ENCODE results near the gene MARCHF2. TPM values are rescaled to one million over a fixed set of nuclear protein-coding genes. Genes with fewer than 3 reads are reported as not detected.

Gene MARCHF2
- total RNA-seq, 1 experiment from 2014 or later: 34.2 TPM

DNA sequence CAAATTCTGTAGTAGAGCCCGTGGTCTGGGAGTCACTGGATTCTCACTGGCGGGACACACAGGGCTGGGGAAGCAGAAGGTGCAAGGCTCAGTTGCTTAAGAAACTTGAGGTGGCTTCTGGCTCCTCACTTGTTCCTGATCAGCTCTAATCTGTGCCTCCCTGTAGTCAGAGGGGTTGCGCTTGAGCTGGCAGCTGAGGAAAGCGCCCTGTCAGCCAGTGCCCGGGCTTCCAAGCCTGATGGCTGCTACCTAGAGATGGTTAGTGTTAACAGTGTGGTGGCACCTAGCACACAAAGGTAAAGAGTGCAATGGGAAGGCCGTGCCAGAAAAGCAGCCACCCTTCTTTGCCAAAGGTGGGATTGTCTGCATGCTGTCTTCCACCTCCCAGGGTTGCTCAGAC lies 40.5 kb downstream of the MARCHF2 start:
- DNase-seq (ENCODE audit: low read depth): no peak

DNA sequence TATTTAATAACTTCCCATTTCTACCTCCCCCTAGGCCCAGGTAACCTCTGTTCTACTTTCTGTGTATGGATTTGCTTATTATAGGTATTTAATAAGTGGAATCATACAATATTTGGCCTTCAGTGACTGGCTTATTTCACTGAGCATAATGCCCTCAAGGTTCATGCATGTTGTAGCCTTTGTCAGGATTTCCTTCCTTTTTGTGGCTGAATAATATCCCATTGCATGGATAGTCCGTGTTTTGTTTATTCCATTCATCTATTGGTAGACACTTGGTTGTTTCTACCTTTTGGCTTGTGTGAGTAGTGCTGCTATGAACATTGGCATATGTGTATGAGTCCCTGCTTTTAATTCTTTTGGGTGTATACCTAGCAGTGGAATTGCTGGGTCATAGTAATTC lies 41.1 kb downstream of the MARCHF2 start:
- DNase-seq (ENCODE audit: low read depth): no peak

- DNase-seq (ENCODE audit: low read depth): no peak
Observed at GRCh38 chr19:8455018-8455417, 41.9 kb downstream of the MARCHF2 start.

DNA sequence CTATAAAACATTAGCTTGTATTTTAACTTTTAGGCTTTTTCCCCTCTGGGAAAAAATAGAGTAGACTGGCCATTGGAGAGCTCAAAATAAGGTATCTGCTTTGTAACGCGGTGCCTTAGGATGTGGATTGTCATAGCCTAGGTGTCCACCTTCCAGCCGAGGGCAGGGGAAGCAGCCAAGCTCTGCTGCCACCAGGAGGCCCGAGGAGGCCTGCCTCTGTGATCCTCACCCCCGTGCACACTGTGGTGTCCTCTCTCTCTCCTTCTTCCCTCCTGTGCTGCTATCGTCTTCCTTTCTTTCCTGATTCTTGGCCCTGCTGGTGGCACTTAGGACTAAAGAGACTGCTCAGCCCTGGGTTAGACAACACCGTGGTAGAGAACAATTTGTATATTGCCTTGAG lies 43.0 kb downstream of the MARCHF2 start:
- no peak for DNase-seq (ENCODE audit: low read depth)

DNA sequence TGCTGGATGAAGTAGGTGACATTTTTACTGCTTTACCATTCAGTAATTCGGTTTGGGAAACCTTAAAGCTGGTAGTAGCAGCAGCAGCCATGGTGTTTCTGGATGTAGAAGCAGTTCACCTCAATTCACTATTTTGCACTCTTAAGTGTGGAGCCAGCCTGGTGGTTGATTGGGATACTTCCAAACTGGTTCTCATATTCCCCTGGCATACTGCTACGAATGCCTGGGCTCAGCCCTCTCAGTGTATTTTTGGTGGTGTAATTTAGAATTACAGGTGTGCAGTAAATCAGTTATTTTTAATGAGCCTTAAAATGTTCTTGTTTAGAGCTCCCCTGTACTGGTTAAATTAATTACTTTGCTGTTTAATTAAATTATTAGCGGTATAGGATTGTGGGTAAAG lies 44.1 kb downstream of the MARCHF2 start:
- DNase-seq (ENCODE audit: low read depth): no peak

- DNase-seq (ENCODE audit: low read depth): no peak
Observed at GRCh38 chr19:8457827-8458226, 44.7 kb downstream of the MARCHF2 start.

- no peak for DNase-seq (ENCODE audit: low read depth)
Observed at GRCh38 chr19:8458380-8458779, 45.3 kb downstream of the MARCHF2 start.

GRCh38 chr19:8459095-8459494 lies 46.0 kb downstream of the MARCHF2 start:
- no peak for DNase-seq (ENCODE audit: low read depth)

GRCh38 chr19:8459520-8460270 lies 46.6 kb downstream of the MARCHF2 start:
- DNase-seq (ENCODE audit: low read depth): peak; percentile 67

DNA sequence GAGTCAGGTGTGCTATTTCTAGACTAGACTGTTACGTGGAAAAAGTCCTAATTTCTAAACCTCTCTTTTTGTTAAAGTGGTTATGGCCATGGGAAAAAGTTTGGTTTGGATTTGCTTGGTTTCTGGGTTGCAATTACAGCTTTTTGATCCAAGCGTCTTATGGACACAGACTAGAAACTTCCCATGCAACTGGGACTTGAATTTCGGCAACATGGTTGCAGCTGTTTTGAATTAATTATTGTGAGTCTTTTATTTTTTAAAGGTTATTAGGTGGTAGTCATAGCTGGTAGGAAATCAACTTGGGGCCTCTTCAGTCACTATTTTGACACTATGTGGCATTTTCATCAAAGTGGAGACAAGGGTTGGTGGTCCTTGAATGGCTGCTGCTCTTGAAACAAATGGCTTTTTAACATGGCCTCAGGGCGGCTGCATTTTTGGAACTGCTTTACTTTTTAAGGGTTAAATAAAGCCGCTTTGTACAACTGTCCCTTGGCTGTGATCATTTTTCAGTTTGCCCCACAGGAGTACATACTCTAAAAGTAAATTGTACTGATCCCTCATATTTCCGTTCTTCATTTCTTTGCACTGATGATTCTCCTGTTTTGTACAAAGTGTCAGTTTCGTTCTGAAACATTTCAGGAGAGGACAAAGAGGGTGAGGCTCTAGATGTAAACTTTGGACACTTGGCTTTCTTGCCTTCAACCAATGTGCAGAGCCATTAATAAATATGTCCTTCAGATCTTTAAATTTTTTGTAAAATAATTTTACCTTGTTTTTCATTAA lies 47.6 kb downstream of the MARCHF2 start:
- no peak for DNase-seq (ENCODE audit: low read depth)

DNA sequence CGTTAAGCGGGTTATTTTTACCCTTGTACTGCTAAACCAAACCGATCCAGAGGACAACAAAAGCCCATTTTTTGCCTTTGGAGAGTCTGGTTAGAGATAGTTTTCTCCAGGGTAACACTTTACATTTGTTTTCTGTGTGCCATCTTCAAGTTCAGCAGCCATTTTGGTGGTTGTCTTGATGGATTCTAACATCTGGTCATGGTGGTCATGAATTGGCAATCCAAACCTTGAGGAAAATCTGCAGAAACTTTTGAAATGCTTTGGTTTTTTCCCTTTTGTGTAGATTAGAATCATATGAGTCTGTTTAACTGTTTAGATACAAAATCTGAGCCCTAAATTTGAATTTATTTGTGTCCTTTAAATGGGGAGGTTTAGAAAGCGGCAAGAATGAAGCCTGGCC lies 48.3 kb downstream of the MARCHF2 start:
- peak; percentile 52 for DNase-seq (ENCODE audit: low read depth)

DNA sequence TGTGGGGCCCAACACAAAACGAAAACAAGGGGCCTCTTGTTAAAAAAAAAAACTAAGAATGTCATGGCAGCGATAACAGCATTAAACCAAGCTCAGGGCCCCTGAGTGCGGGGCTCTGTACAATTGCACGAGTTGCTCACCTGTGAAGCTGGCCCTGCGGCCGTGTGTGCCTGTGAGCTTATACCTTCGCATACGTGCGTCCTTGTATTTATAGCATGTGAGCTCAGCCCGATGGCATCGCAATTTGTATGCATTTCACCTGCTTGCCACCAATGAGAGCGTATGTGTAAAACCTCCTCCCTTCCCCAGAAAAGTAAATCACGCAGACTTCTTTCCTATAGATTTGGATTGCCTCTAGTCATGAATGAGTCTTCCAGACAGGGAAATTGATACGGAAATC lies 48.8 kb downstream of the MARCHF2 start:
- no peak for DNase-seq (ENCODE audit: low read depth)

DNA sequence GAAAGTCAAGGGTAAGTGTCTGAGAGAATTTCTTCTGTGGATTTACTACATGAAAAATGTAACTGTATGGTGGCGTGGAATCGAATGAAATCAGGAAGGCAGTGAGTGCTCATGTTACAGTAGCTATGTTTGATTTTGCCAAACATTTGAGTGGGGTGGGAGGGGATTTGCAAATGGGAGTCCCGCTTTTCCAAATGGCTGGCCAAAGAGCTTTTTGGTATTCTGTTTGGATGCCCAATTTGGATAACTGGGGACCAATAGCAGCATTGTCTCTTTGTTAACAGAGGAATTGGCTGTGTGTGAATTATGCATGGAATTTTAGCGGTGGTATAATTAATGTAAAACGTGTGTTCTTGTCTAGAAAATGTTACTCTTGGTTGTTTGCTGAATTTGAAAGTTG lies 49.5 kb downstream of the MARCHF2 start:
- no peak for DNase-seq (ENCODE audit: low read depth)

DNA sequence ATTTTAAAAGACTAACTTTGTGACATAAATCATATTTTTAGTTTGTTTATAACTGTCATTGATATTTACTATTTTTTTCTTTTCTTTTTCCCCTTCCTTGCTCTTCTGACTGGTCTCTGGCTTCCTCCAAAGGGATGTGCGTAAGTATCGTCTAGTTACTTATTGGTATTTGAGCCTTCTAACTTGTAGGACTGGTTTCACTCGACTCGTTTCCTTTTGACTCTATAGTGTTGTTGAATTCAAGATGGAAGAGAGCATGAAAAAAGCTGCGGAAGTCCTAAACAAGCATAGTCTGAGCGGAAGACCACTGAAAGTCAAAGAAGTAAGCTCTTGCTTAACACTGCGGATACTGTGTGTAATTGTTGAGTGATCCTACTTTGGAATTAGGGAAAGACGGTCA lies 50.3 kb downstream of the MARCHF2 start:
- no peak for DNase-seq (ENCODE audit: low read depth)

DNA sequence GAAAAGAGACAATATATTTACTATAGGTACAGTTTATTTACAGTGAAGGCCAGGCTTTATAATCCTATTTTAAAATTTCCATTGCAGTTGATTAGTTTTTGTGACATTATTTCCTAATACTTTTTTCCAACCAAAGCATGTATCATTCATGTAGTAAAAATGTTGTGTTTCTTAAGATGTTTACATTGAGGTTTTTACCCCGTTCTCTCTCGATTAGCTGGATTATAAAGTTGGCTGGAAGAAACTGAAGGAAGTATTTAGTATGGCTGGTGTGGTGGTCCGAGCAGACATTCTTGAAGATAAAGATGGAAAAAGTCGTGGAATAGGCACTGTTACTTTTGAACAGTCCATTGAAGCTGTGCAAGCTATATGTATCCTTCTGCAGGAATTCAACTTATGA lies 52.9 kb downstream of the MARCHF2 start:
- no peak for DNase-seq (ENCODE audit: low read depth)

- no peak for DNase-seq (ENCODE audit: low read depth)
Observed at GRCh38 chr19:8468124-8468523, 55.0 kb downstream of the MARCHF2 start.

GRCh38 chr19:8468761-8469373 lies 55.8 kb downstream of the MARCHF2 start:
- no peak for DNase-seq (ENCODE audit: low read depth)

- no peak for DNase-seq (ENCODE audit: low read depth)
Observed at GRCh38 chr19:8469613-8470368, 56.7 kb downstream of the MARCHF2 start.

GRCh38 chr19:8473648-8474476 lies 60.8 kb downstream of the MARCHF2 start:
- DNase-seq (ENCODE audit: low read depth): no peak

GRCh38 chr19:8475005-8475404 lies 61.9 kb downstream of the MARCHF2 start:
- DNase-seq (ENCODE audit: low read depth): no peak

DNA sequence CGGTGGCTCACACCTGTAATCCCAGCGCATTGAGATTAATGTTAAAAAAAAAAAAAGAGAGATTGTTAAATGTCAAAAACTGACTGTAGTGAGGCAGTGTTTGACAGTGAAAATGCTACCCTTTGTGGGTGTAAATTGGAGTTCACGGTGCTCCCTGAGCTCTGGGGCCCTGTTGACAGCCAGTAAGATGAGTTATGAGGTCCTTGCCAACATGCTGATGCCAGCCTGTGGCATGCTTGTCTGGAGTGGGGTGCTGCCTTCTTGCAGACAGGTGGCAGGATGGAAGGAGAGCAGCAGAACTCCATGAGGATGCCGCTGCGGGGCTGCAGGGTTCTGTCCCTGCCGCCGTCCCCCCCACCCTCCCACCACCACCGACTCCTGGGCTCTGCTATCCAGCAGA lies 63.4 kb downstream of the MARCHF2 start:
- DNase-seq (ENCODE audit: low read depth): no peak
